Measurements from ENCODE around the gene SEMA4D. TPM values are rescaled to one million over a fixed set of nuclear protein-coding genes. Genes with fewer than 3 reads are reported as not detected.

The SEMA4D gene
- total RNA-seq, 1 experiment from 2014 or later: 4.5 TPM

DNA sequence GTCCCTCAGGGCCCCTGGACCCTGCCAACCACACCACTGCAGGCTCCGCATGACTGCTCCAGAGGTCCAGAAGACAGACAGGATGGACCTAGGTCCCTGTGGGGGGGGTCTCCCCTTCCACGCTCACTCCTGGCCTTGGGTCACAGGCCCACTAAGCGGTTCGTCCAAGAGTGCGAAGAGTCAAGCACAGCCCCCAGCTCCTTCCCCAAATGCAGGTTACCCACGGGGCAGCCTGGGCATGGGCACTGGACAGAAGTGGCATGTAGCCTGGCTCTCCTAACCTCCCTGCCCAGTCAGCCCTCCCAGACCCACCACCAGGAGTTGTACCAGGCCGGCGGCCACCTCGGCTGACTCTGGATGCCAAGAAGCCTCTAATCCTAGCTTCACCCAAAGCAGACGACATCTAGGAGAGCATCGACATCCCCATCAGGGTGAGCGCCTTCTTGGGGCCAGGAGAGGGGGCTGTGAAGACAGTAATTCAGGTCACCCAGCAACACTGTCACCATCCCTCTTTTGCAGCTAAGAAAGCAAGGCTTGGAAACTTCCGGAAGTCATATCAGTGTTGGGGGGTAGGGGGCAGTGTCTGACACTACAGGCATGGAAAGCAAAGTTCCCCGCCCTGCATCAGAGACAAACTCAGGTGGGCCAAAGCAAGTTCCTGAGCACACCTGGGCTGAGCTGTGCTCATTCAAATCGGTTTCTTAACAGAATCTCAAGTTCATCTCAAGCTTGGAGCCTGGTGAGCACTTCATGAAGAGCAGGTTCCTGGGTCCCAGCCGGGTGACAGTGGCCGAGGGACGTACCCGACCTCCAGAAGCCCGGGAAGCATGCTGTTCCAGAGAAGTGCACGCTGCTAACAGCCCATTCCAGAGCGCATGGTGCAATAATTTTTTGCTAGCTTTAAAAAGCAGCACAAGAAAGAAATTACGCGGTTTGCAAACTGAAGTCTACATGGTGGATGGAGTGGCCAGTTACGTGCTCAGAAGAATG, 68.7 kb downstream of the SEMA4D start:
- in situ Hi-C loops (cut with HindIII; ENCODE audit: low pct_unique_long_range_greater_than_20kb, low sequenced_read_pairs): no loop called here
- no peak for DNase-seq (ENCODE audit: low read depth)

DNA sequence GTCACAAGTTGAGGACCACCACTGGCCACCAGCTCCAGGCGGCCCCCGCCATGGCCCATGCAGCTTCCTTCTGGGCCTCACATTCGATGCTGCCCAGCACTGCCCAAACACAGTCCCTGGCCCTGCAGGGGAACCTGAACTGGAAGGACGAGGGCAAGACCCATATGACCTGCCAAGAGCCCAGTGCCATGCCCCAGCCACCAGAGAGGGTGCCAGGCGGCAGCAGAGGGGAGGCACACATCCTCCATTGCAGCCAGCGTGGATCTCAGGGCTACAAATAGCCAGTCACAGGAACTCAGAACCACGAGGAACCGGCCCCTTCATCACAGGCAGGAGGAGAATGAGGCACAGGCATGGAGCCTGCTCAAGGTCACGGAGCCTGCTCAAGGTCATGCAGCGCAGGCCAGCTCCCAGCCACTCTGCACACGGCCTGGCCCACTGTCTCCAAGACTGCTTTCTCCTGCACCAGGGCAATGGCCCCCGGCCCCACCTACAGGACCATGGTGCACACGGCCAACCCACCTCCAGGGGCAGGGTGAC, 69.6 kb downstream of the SEMA4D start:
- DNase-seq (ENCODE audit: low read depth): no peak
- in situ Hi-C loops (cut with HindIII; ENCODE audit: low pct_unique_long_range_greater_than_20kb, low sequenced_read_pairs): no loop called here

DNA sequence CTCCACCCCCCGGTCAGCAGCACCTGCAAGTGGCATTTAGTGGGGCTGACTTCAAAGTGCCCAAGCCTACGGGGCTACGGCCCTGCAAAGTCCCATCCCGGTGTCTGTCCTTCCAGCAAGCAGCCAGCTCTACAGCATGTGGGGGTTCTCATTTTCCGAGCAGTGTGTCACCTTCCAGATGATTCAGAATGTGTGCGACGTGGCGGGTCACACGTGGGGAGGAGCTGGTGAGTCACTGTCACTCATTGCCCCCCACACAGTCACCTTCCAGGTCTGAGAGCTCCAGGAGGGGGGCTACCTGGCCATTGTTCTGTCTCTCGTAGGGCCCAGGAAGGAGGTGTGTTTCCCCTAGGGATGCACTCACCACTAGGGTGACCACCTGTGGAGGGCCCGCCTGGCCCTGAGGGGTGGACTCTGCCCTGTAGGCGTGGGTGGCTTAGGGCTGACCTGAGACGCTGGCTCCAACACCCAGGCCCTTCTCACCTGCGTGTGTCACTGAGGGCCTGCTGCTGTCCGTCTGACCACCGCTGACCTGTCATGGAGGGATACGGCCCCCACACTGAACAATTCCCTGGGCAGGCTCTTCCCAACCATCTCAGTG, 70.2 kb downstream of the SEMA4D start:
- in situ Hi-C loops (cut with HindIII; ENCODE audit: low pct_unique_long_range_greater_than_20kb, low sequenced_read_pairs): no loop called here
- DNase-seq (ENCODE audit: low read depth): peak; percentile 33

DNA sequence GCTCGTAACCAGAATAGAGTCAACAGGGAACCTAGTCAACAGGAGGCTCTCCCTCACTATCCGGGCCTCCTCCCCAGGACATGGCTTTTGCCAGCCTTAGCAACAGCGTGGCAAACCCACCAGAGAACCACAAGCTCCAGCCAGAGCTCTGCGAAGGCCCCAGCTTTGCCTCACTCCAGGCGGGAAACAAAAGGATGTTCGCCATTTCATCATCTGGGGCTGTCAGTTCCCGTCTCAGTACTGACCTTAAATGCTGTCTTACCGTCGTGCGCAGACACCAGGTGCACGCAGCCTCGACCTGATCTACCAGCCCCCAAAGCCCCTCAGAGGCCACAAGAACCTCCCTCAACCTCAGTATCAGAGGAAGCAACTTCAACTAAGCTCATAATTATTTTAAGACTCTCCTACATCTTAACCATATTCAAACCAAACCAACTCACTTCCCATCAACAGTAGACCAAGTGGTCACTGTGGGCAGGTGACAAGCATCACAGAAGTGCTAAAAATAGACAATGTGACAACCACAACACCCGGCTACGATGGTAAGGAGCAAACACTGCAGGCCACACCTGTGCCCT, 71.4 kb downstream of the SEMA4D start:
- no peak for DNase-seq (ENCODE audit: low read depth)
- in situ Hi-C loops (cut with HindIII; ENCODE audit: low pct_unique_long_range_greater_than_20kb, low sequenced_read_pairs): no loop called here

DNA sequence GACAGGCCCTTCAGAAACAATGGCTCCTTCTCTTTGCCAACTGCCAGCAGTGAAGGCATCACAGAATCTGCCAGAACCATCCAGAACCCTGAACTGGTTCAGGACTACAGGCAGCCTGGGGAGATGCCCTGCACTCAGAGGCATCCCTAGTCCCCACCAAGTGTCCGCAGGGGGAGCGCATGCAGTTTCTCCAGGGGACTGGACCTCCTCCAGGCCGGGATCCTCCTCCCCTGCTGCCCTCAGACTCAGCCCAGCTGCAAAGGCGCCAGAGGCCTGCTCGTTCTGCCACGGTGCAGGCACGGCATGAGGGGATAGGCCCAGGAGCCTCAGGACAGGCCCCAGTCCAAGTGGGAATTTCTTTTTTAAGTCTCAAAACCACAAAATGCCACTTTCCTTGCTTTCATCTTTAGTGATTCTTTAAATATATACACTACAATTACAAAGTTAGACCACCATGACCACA, 72.0 kb downstream of the SEMA4D start:
- in situ Hi-C loops (cut with HindIII; ENCODE audit: low pct_unique_long_range_greater_than_20kb, low sequenced_read_pairs): no loop called here
- DNase-seq (ENCODE audit: low read depth): no peak

DNA sequence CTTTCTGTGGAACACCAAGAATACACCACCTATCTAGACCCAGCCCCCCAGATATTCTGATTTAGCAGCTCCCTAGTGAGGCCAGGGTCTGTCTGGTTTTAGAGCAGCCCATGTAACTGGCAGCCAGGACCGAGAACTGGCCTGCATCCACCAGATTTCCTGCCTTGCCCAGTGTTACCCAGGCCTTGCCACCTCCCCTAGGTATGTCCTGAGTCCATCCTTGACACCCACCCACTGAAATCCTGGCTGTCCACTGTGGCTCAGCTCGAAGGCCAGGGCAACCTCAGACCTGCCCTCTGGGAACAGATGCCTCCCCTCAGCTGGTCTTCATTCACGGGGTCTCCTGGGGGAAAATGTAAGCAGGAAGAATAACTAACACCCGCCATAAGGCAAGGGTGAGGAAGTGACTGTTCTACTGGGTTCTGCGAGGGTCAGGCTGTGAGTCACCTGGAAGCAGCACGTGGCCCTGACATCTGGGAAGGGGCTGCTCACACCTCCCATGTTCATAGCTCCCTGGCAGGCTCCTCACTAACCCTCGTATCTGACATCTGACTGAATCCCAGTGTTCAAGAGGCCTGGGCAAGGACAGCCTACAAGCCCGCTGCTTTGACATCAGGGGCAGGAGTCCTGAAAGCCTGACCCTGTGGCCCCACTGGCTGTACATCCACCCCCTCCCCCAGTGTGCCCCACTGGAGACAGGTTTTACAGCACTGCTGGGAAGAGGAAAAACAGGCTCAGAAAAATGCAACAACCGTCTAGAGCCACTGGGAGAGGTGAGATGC, 72.7 kb downstream of the SEMA4D start:
- in situ Hi-C loops (cut with HindIII; ENCODE audit: low pct_unique_long_range_greater_than_20kb, low sequenced_read_pairs): no loop called here
- DNase-seq (ENCODE audit: low read depth): no peak

DNA sequence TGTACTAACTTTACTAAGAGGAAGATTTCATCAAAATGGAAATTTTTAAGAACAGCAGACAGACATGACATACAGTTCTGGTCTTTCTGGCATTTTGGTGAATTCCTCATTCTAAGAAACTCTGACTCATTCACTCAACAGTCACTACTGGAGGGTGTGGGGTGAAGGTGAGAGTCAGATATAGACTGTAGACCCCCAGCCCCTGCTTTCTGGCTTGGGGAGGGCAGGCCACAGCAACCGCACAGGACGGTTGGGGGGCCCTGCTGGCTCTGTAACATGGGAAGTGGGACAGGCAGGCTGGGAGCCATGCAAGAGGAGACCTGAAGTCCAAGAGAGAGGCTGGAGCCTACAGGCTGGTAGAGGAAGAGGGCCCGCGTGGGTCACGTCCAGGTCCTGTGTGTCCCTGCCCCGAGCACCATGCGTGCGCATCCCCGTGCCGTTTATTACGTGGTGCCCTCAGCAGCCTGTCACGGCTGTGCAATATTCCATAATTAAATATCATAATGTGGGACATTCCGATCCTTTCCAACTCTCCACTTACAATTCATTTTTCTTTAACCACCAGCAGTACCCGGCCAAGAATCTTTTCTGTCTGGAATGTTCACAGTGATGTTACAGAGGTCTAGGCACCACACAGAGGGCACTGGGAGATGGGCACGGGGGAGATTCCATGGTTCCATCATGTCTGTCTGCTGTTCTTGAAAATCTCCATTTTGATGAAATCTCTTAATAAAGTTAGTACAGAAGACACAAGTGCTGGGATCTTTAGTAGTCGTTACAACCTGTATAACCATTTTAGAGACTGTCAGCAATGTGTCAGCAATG, 75.5 kb downstream of the SEMA4D start:
- no peak for DNase-seq (ENCODE audit: low read depth)

DNA sequence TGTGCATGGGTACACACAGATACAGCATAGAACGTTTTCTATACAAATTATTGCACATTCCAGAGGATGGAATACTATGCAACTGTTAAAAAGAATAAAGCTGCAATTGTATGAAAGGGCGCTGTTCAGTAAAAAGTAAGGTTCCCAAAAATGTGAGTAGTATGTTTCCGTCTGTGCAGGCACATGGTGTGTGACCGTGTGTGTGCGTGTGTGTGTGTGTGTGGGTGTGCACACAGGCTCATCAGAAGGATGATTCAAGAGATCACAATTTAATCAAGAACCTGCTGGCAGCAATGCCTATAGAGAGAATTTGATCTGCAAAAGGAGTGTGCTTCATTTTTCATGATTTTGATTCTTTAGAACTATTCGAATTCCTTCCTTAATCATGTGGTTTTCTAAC, 76.3 kb downstream of the SEMA4D start:
- no peak for DNase-seq (ENCODE audit: low read depth)
- in situ Hi-C loops (cut with HindIII; ENCODE audit: low pct_unique_long_range_greater_than_20kb, low sequenced_read_pairs): no loop called here

More for the DNA sequence above, 75.5 kb downstream of the SEMA4D start:
- in situ Hi-C loops (cut with HindIII; ENCODE audit: low pct_unique_long_range_greater_than_20kb, low sequenced_read_pairs): no loop called here

DNA sequence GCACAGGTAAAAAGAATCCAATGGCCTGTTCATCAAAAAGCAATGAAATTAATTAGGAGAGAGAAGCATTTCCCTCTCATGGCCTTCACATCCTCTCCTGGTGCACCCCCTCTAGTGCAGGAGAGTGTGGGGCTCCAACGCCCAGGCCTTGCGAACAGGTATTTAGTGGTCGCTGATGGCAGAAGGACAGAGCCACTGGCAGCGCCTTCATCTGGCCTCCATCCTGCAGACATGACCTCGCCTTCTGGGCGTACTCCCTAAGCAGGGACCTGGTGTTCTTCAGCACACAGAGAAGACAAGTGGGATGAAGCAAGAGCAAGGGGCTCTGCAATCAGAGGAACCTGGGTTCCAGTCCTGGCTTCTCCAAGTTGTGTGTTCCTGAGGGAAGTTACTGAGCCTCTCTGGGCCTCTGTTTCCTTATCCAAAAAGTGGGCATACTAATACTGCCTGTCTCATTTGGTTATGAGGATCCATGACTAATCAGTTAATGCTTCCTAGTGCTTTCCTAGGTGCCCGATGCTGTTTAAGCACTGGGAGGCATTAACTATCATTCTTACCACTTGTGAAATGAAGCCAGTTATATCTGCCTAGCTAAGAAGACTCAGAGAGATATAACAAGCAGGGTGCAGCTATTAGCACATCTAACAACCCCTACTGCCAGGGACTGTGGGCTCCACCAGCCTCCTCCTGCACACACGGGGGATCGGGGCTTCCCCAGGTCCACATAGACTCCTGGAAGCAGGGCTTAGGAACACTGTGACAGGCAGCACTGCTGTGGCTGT, 77.3 kb downstream of the SEMA4D start:
- in situ Hi-C loops (cut with HindIII; ENCODE audit: low pct_unique_long_range_greater_than_20kb, low sequenced_read_pairs): no loop called here
- no peak for DNase-seq (ENCODE audit: low read depth)

DNA sequence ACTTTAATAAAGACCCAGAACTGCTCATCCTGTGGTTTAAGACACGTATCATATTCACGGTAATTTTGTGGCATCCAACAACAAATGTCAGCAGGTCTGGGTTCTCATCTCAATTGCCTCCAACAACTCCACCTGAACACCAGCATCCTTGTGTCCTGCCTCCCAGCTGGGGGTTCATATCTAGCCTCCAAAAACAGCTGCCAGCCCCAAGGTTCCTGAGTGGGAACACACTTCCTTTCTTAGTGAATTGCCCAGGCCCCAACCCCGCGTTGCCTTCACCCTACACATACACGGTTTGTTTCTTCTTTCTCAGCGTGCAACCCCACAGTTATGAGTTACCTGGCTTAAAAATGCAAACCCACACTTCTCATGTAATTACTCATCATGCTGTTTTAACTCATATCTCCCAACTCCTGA, 77.9 kb downstream of the SEMA4D start:
- in situ Hi-C loops (cut with HindIII; ENCODE audit: low pct_unique_long_range_greater_than_20kb, low sequenced_read_pairs): no loop called here
- no peak for DNase-seq (ENCODE audit: low read depth)

DNA sequence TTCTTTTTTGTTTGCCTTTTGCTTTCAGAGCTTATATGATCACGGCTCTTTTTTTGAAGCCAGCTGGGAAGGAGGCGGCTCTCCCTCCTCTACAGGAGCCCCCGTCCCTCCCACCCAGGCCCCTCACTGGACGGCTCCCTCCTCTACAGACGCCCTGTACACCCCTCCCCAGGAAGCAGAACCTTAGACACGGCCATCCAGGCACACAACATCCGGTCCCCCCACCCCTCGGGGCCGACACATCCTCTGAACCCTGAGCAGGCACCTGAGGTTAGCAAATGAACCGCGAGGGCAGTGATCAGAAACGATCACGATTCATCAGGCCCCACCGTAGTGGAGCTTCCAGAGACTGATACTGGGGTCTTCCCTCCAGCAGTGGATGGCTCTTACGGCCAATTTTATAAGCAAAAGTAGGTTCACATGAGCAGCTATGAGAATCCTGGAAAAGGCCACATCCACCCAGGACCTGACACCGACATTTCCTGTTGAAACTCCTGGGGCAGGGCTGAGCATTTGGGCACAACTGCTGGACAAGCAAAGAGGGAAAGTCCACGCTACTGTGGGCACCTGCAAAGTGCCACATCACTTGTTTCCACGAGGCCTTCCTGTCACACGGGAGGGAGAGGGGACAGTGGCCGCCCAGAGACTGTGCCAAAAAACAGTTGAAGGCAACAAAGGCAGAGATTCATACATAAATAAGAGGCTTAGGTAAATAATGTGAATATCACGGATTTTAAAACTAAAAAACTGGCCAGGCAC, 78.9 kb downstream of the SEMA4D start:
- no peak for DNase-seq (ENCODE audit: low read depth)
- in situ Hi-C loops (cut with HindIII; ENCODE audit: low pct_unique_long_range_greater_than_20kb, low sequenced_read_pairs): no loop called here

DNA sequence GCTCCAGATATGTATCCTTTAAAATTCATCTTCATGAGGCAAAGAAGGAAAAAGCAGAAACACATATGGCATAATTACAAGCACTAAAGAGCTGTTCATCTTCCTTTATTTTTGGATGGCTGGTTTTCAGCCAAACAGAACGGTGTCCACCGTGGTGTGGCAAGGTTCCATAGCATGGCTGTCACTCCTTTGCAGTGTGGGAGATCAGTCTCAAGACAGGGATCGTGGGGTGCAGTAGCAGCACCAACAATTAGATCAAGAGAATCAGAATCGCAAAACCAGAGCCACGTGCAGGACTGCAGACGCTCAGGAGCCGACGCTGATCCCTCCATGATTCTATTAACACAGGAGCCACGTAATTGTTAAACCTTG, 79.5 kb downstream of the SEMA4D start:
- in situ Hi-C loops (cut with HindIII; ENCODE audit: low pct_unique_long_range_greater_than_20kb, low sequenced_read_pairs): no loop called here
- no peak for DNase-seq (ENCODE audit: low read depth)

DNA sequence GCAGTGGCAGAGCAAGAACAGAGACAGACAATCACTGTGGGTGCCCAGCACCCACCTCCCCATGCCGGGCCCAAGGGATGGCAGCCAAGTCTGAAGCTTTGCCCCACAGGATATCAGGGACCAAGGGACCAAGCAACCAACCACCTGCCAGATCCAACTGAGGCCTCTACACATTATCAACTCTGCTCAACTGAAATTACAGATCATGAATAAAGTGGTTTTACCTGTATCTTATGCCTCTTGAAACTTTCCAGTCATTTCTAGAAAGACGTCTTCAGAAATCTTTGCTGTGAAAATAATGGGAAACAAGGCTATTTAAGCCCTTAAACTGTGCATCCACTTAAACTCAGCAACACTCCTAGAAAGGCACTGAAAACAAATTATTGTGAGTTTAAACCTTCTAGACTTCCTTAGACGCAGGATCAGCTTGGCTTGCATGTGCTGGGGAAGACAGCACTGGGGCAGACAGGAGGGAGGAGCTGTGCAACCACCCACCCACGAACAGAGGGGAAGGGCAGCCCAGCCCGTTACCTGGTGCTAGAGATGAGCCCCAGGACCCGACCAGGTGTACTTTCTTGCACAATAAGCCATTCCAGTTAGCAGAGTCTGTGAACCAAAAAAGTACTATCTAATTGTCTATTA, 80.0 kb downstream of the SEMA4D start:
- DNase-seq (ENCODE audit: low read depth): no peak
- in situ Hi-C loops (cut with HindIII; ENCODE audit: low pct_unique_long_range_greater_than_20kb, low sequenced_read_pairs): no loop called here

DNA sequence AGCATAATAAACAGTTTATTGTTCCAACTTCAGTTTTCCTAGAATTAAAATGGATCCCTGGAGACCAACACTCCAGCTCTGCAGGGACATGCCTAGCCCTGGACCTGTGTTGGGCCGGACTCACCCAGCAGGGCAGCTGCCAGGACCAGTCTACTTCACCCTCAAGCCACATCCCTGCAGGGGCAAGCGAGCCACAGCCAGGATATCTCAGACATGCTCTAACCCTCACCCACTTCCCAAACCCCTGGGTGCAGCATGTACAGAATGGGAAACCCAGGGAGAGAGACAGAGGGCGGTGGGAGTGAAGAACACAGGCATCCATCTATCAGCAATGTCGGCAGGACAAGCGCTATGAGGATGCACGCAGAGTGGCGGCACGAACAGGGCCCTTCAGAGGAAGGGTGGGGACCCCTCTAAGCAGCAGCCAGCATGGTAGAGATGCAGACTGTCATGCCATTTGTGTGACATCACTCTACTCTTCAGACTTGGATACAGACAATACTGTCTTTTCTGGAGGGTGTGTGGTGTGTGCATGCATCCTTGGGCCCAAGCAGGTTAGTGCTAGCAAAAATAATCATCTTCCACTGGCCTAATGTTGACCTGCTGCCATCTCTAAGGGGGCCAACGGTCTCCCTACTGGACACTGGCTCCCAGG, 83.1 kb downstream of the SEMA4D start:
- in situ Hi-C loops (cut with HindIII; ENCODE audit: low pct_unique_long_range_greater_than_20kb, low sequenced_read_pairs): no loop called here
- DNase-seq (ENCODE audit: low read depth): no peak

DNA sequence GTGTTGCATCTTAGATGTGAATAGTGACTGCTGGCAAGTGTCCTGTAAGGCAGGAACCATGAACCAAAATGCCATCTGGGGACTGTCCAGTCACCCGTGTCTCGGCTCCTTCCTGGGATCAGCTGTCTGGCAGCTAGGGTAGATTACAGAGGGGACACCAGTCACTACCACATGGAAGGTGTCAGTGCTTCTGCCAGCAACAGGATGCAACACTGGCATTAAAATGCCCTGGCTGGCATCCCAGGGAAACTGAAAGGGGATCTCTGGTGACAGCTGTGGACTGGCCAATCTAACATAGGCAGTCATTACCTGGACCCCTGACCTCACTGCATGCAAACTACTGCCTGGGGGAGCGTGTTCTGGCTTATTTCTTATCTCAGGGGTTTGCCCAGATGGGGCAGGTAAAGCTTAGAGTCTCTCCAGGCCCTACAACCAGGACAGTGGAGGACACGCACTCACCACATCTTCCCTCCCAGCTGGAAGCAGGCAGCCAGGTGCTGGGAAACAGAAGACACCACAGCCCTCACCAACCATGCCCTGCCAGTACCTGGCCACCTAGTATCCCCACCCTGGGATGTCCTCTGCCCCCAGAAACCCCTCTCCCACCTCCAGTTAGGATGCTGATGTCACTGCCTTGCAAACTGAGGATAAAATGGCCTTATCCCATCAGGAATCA, 83.8 kb downstream of the SEMA4D start:
- in situ Hi-C loops (cut with HindIII; ENCODE audit: low pct_unique_long_range_greater_than_20kb, low sequenced_read_pairs): no loop called here
- no peak for DNase-seq (ENCODE audit: low read depth)

Data from Caki2 (cell line).